ENCODE data around the gene SVIP.

The SVIP gene

DNA sequence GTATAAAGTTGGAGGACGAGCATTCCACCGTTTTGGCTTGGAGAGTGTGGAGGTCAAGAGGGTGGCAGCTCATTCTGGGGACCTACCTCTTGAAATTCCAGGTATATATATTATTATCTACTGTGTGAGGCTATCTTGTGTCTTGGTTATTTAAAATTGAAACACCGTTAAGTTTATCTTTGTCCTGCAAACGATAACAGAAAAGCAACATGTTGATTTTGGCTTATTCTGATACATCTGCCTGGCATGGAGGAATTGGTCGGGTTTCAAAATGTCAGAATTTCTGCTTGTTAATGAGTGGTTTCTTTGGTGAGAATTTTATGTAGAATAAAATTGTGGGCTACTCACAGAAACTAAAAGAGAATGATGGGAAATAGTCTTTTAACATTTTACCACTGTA is 54.4 kb downstream of the SVIP start:
- H3K27ac Mint-ChIP-seq = no peak overlapping the region
- H3K36me3 Mint-ChIP-seq (ENCODE audit: low read depth) = no peaks in the 10 kb centered on the region
- no peaks in the 10 kb centered on the region for H3K4me1 Mint-ChIP-seq (ENCODE audit: low read depth)
- no peak overlapping the region for H3K4me3 Mint-ChIP-seq
- H3K27me3 Mint-ChIP-seq = peaks cover 14% of the 10 kb centered on the region
- H3K9me3 Mint-ChIP-seq = no peaks in the 10 kb centered on the region

- H3K4me1 Mint-ChIP-seq (ENCODE audit: low read depth) = no peaks in the 10 kb centered on the region
- peaks cover 14% of the 10 kb centered on the region for H3K27me3 Mint-ChIP-seq
- H3K36me3 Mint-ChIP-seq (ENCODE audit: low read depth) = no peaks in the 10 kb centered on the region
- H3K9me3 Mint-ChIP-seq = peaks cover 2% of the 10 kb centered on the region
- H3K4me3 Mint-ChIP-seq = no peak overlapping the region
- H3K27ac Mint-ChIP-seq = no peak overlapping the region
Measured at GRCh38 chr11:22774716-22775115, 54.9 kb downstream of the SVIP start.

DNA sequence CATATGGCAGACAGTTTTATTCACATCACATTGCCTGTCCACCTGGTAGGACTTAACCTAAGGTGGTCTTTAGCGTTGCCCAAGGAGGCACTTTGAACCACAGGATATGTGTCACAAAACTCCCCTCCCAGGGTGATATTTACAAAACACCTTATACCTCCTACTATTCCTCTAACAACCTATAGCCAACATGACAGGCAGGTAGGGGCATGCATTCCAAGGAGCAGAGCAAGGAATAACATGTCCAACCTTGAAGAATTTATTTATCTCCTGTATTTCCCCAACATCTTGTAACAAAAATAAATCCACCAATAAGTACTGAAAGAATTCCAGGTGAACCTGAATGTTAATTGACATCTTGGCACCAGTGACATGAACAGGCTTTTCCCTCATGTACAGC is 60.5 kb downstream of the SVIP start:
- Mint-ChIP-seq H3K36me3 (ENCODE audit: low read depth) (no peaks in the 10 kb centered on the region), H3K4me1 (ENCODE audit: low read depth) (no peaks in the 10 kb centered on the region), H3K4me3 (no peak overlapping the region), H3K27me3 (peaks cover 4% of the 10 kb centered on the region), H3K27ac (no peak overlapping the region), H3K9me3 (peaks cover 4% of the 10 kb centered on the region)

Measured in stimulated activated naive CD8-positive, alpha-beta T cell treated with anti-CD3 and anti-CD28 coated beads, Interleukin-15, Interleukin-2, amounts not matched to agents 100 ng/mL and 50 ng/mL, for 24 hours (primary cell).